Posterior vena cava (tissue), 2 donors: ENCODE measurements around the gene PLD1. TPM values are rescaled to one million over a fixed set of nuclear protein-coding genes. Genes with fewer than 3 reads are reported as not detected.

Source experiments
- DNase-seq: peaks from one replicate; pipeline ENCODE4 v3.0.0-alpha.2; 2020; ENCODE audit warnings: low spot score
- intact Hi-C, 2 donors: fragments of 100-400 bp; cut with DNase I; formaldehyde crosslinking; loops; one replicate each; pipeline versions ENCODE4 v1.14.1 to v1.14.2; 2022 to 2023
- total RNA-seq, 2 donors: library from RNA; stranded (reverse); fragmentation: NEBNext Ultra II Directional; extraction: Animal tissue kit (Norgen Biotek cat#: 25700); gene quantifications; one replicate each; pipeline ENCODE4 v1.2.1, GENCODE V29; 2021
- donor health status: DM: yes; HTN: yes; CAD: no.
- donor health status: DM: yes; HTN: yes; CAD: no.

The PLD1 gene
- total RNA-seq, 2 donors from 2014 or later, result 18.5 to 30.9 TPM

DNA sequence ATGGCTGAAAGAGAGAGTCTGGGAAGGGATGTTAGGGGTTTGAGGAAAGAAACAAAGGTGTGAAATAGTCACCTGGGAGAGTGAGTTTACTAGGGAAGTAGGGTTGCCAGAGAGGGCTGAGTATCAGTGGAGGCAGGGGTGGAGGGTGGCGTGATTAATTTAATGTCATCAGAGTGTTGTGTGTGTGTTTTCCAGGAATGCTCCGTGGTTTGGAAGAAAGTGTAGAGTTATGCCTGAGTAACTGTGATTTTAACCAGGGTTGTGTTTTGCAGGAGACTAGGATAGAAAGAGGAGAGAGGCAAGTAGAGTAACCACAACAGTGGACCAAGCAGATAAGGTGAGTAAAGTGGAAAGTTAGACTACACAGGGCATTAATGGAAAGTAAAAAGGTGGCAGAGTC, 27.2 kb downstream of the PLD1 start:
- intact Hi-C loops, result no loop called here
- no peak for DNase-seq

DNA sequence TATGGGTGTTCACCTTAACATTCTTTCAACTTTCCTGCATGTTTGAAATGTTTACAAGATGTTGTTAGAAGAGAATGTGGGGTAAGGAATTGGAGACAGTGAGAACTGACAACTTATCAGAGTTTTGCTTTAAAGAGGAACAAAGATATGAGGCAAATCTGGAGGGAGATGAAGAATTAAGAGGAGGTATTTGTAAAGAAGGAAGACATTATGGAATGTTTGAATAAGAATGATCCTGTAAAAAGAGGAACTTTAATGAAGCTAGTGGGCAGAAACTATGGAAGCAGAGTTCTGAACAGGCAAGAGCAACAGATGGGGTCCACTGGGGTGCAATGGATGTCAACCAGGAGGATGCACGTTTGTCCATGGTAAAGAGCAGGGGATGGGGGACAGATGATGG, 27.7 kb downstream of the PLD1 start:
- intact Hi-C loops, result no loop called here
- DNase-seq, result no peak

DNA sequence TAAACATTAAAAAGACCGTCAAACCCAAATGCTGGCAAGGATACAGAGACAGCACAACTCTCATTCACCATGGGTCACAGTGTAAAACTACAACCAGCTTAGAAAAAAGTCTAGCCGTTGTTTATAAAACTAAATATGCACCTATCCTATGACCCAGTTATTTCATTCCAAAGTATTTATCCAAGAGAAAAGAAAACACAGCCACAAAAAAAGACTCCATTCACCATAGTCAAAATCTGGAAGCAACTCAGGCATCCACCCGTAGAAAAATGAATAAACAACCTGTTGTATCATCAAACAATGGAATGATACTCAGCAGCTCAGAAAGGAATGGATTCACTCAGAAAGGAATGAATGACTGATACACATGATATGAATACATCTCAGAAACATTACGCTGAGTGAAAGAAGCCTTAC, 28.6 kb downstream of the PLD1 start:
- intact Hi-C loops, result no loop called here
- DNase-seq, result no peak

DNA sequence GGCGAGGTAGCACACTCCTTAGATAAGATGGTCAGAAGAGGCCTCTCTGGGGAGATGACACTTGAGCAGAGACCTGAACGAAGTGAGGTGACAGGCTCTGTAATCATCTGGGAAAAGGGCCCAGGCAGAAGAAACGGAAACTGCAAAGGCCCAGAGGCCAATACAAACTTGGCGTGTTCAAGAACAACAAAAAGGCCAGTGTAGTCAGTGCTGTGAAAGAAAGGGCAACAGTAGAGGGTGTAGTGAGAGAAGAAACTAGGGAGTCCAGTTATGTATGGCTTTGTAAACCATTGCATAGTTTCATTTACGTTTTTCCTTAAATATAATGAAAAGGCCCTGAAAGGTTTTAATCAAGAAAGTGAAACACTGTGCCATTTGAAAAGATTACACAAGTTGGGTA, 31.8 kb downstream of the PLD1 start:
- DNase-seq, result no peak
- intact Hi-C loops, result loop anchor here in 1 of 2 donors (10.0 kb wide), 1 partner anchor 84 kb away; no protein-coding TSS in a partner anchor

DNA sequence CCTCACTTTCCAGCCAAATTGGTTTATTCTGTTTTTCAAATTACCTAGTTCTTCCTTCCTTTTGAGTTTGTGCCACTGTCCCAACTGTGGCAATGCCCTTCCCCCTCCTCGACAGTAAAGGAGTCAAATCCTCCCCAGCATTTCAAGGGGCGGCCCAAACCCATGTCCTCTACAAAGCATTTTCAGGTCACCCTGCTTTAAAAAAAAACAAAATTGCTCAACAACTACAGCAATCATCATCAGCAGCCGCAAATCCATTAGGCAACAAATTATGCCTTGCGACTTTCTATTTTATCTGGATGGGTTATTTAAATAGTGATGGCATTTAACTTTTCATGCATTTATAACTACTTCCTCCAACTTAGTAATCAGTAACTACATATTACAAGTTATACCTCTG, 32.7 kb downstream of the PLD1 start:
- DNase-seq, result no peak
- intact Hi-C loops, result loop anchor here in 1 of 2 donors (10.0 kb wide), 1 partner anchor 83 kb away; no protein-coding TSS in a partner anchor

DNA sequence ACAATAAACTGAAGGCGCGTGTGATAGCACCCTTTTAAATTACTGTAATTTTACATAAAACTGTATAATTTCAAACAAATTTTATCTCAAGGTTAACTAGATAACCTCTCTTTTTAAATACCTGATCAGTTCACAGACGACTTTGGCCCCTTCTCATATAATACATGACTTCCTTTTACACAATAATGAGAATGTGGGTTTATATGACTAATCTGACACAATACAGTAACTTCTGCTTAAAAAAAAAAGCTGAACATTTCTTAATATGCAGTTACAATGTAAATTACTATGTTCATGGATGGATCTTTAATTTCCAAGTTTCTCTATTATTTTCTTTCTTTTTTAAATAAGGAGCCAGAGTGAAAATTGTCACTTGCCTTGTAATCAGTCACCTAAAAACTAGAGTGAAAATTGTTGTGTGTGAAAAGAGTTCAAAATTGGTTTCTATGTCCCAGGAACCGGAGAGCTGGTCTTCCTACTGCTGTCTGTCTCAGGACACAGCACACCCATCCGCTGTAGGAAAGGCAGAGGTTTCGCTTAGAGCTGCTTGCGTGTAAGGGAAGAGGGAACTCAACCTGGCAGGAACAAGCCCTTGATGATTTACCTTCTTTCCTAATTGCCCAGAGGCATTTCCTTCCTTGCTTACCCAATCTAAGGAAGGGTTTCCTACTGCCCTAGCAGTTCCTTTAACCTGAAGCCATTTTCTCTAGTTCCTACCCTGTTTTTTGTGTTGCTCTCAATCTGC, 33.3 kb downstream of the PLD1 start:
- intact Hi-C loops, result loop anchor here in 1 of 2 donors (10.0 kb wide), 1 partner anchor 82 kb away; no protein-coding TSS in a partner anchor
- DNase-seq, result no peak

DNA sequence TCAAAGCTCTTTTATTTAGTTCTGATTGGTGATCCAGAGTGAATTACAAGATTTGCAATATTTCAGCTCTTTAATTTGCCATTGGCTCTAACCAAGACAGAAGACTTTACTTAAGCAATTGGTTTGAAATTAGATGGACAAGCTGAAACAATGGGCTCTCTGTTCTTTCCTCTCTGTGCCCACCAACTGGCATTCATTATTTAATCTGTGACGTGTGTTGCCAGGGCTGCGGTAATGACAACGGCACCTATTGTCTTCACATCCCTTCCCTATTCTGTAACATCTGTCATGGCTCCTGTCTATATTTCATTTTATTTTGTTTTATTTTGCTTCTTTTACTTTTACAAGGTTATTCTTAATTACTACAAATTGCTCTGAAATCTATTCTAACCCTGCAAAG, 33.9 kb downstream of the PLD1 start:
- intact Hi-C loops, result loop anchor here in 1 of 2 donors (10.0 kb wide), 1 partner anchor 82 kb away; no protein-coding TSS in a partner anchor
- no peak for DNase-seq

DNA sequence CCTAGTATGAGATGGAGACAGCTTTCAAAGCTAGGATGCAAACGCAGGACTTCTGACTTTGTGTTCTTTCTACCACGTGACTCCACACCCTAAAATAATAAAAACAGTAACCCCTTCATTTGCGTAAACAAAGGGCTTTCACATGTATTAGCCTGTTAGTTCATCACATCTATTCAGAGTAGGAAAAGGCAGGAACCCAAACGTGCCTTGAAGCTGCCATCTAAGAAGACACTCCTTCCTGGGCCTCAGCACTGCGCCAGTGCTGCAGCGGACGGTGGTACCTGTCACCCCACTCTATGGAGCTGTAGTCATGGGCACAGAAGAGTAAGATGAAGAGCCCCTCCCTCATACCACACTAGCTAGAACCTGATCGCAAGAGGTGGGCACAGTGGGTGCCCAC, 34.3 kb downstream of the PLD1 start:
- no peak for DNase-seq
- intact Hi-C loops, result loop anchor here in 1 of 2 donors (10.0 kb wide), 1 partner anchor 81 kb away; no protein-coding TSS in a partner anchor

DNA sequence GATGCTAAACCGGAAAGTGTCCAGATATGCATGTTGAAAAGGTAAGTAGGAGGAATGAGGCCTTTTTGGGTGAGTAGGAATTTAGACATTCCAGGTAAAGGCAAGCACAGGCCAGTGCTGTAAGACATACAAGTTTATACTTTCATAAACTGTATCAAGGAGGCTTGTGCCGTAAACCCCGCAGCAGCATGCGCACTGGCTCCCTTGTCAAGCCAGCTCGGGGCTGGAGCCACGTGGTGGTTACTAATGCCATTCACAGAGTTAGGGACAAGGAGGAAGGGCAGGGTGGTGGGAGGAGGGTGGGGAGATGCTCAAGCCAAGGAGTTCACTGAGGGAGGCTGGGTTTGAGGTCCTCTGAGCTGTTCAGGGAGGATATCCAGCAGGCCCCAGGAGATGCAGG, 35.8 kb downstream of the PLD1 start:
- no peak for DNase-seq
- intact Hi-C loops, result loop anchor here (5.0 to 10.0 kb wide), 2 partner anchors 80 to 122 kb away; no protein-coding TSS in a partner anchor

DNA sequence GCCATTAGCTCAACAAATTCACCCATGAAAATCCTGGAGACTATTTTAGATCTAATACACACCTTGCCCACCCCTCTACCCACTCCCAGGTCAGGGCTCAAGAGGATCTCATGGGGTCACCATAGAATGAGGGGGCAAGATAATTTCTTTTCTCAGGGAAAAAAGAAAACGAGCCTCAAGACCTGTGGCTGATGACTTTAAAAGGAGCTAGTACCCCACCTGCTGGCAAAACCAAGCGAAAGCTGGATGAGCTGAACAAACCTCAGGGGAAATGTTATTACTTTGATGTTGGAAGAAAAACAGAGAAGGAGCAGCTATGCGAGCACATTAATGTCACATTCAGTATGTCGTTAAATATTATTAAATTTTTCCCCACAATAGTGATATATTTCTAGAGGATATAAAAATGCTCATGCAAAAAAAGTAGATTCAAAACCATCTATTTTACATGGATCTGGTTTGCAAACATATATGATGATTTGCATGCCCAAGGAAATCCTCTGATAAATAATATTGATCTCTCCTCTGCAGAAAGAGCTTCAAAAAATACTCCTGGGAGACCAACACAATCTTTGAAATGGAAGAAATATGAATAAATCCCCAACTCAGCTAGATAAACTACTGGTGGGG, 37.7 kb downstream of the PLD1 start:
- intact Hi-C loops, result loop anchor here (5.0 to 10.0 kb wide), 2 partner anchors 78 to 120 kb away; no protein-coding TSS in a partner anchor
- no peak for DNase-seq

DNA sequence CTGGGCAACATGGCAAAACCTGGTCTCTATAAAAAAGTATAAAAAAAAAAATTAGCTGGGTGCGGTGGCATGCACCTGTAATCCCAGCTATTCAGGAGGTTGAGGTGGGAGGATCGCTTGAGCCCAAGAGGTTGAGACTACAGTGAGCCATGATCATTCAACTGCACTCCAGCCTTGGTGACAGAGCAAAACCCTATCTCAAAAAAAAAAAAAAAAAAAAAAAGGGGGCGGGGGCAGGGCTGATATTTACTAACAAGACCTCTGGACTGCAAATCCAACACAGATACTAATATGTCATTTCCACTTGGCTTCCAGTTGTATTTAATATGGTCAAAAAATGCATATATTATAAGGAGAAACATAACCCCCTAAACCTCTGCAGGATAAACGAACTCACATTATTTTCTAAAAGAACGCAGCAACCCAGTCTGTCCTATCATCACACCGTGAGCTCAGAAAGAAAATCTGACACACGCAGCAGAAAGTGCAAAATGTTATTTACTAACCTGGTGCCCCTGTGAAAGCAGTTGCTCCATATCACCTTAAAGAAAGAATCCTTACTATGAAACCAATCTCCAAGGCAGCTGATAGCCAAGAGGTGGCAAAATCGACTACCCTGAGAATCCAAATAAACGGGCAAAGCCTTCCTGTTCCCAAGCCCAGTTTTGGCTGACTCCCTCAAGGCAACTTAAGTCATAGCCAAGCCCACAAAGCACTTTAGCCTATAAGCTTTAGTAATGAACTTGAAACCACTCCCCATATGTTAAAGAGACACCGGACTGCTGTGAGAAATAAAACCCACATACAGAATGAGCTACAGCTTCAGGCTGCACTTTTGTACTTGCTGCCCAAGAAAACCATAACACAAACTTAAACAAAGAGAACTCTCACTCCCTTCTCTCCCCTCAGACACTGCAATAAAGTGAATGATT, 39.3 kb downstream of the PLD1 start:
- intact Hi-C loops, result loop anchor here (5.0 to 10.0 kb wide), 2 partner anchors 76 to 119 kb away; no protein-coding TSS in a partner anchor
- no peak for DNase-seq

DNA sequence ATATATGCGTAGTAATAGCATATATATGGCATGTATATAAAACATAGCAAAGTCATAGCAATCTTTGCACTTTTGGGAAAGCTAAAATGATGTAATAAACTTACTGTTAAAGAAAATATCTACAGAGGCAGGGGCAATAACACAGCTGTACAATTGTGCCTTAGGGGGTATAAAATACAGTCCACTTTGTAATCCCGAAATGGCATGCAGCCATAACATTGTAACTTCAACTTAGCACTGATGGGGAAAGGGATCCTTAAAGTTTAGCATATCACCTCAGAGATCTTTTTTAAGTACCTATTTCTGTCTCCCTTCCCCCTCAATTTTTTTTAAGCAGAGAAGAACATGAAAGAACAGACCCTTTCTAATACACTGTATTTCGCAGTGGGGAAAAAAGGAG, 40.8 kb downstream of the PLD1 start:
- no peak for DNase-seq
- intact Hi-C loops, result no loop called here

DNA sequence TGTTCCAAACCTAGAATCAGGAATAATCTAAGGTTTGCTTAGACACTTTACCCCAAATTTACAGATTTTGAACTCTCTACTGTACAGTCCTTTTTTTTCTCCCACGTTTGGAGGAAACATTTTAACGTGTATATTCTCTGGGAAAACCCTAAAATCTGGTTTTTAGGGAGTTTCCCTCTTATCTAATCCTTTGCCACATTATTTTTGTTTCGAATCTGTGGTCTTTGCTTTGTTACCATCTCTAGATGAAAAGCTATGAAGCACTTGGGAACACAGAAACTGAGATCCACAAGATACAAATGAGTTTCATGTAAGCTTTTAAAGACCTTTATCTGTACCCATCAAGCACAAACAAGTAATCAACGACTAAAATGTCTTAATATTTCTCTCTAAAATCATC, 41.3 kb downstream of the PLD1 start:
- no peak for DNase-seq
- intact Hi-C loops, result no loop called here

DNA sequence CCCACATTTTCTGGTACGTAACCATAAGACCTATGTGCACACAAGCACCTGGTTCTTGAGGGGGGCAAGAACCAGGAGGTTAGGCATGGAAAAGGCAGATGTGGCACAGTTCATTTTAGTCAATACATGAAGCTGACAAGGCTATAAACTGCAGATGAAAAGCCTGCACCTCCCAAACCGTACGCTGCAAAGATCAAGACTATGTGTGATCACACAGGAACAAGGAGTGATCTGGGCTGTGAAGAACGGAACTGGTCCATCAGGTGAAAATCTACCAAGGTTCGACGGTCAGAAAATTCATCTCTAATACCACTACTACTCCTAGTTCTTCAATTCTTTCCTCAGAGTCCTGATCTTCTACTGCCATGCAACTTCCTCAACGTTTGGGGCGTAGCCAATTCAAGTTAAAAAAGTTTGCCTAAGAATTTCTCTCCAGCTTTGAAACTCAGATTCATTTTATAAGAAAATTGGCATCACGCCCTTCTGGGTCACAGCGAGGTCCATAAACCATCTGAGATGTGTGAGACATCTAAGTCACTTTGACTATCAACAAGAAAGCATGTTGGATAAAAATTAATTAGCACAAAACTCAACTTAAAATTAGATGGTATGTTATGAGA, 41.9 kb downstream of the PLD1 start:
- intact Hi-C loops, result no loop called here
- no peak for DNase-seq

DNA sequence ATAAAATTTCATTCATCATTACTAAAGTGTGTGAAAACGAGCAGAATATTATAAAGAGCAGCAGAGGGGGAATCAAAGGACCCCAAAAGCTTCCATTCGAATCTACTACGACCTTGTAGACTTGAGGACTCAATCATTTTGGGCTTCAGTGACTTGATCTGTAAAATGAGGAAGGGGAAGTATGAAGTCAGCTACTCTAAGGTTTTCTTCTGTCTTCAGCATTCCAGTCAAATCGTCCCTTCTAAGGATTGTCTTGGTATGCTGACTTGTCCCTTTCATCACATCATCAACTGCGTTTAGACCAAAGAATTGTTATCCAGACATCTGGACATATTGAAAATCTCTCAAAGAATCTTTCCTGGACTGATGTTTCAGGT, 44.8 kb downstream of the PLD1 start:
- DNase-seq, result no peak
- intact Hi-C loops, result no loop called here

DNA sequence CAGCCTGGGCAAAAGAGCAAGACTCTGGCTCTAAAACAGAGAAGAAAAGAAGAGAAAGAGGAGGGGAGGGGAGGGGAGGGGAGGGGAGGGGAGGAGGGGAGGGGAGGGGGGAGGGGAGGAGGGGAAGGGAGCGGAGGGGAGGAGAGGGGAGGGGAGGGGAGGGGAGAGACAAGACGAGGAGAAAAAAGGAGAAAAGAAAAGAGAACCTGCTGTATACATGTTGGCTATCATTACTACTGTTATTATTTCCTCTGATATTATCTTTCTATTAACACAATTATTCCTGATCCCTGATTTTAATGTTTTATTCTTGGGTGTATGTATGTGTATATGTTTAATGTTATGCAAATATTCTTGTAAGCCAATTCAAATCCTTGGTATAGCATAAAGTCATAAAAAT, 46.9 kb downstream of the PLD1 start:
- intact Hi-C loops, result loop anchor here in 1 of 2 donors (2.0 kb wide), 1 partner anchor 71 kb away; no protein-coding TSS in a partner anchor
- no peak for DNase-seq

DNA sequence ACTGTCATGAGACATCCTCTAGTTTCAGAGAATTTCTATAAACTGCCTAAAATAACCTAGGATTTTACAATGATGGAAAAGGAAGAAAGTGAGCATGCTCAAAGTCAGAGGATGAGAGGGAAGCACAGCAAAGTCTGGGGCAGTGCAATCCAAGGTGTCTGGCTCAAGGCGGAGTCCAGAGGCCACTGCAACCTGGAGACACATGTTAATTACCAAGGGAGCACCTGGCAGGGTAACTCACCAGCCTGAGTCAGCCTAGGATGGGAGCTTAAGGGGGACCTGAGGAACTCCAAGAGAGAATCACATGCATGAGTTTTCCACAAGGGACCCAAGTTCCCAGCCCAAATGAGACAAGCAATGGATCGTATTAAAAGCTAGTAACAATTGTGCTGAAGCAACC, 49.8 kb downstream of the PLD1 start:
- no peak for DNase-seq
- intact Hi-C loops, result no loop called here

DNA sequence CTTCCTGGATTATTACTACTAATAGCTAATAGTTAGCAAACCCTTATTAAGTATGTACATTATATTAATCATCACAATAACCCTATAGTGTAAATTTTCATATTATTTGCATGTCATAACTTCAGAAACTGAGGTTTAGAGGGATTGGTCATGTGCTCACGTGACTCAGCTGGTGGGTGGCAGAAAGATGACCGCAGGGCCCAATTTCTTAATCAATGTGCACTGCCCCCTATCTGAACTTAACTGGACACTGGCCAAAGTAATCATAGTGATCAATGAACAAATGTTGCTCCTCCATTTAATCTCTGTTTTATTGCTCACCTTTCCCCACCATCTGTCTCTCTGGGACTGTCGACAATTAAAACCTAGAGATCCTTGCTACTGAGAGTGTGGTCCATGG, 52.2 kb downstream of the PLD1 start:
- no peak for DNase-seq
- intact Hi-C loops, result no loop called here

DNA sequence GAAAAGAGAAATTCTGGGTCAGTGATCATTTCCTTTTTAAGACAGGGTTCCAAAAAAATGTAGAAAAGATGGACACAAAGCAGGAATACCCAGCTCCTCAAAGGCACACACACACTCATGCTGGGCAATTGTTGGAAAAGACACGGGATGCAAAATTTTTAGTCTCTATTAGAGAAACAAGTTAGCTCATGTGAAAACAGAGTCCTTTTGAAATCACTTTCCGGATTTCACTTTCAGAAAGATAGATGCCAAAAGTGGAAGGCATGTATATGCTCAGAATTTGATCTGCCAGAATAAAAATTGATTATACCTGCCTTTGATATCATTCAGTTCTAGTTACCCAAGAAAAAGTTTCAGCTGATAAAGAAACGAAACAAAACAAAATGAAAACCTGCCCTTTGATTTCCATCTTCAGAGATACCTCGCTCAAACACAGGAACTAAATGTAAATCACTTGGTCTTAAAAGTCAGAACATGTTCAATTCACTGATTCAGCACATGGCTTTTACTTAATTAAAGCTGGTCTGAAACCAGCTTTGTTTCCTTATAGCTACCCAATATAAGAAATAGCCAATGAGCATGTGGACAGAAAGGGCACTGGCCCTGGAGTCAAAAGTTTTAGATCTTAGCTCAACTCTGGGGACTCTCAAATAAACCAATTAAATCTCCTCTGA, 52.8 kb downstream of the PLD1 start:
- intact Hi-C loops, result no loop called here

More for the DNA sequence above, 52.8 kb downstream of the PLD1 start:
- DNase-seq, result no peak
